PC-3 (cell line): ENCODE results near the gene WWC1.

ENCODE experiments used
- EZH2 ChIP-seq: fragments of 300-600 bp; sonication (generic); IDR thresholded peaks from one replicate; pipeline ENCODE4 v1.6.1; 2017; ENCODE audit warnings: antibody characterized with exemption, mild to moderate bottlenecking, low read length; ENCODE audit not compliant: unreplicated experiment
- EZH2phosphoT487 ChIP-seq: fragments of 300-600 bp; sonication (generic); IDR thresholded peaks from 2 replicates; pipeline ENCODE4 v1.6.1; 2018; ENCODE audit warnings: mild to moderate bottlenecking, antibody characterized with exemption, low read length, borderline replicate concordance
- TF ChIP-seq, protein P1 (sequence below): fragments of 300-600 bp; sonication (generic); conservative IDR thresholded peaks from 2 replicates; pipeline ENCODE4 v1.5.1; 2017; ENCODE audit warnings: antibody characterized with exemption, low read depth, mild to moderate bottlenecking, low read length

DNA sequence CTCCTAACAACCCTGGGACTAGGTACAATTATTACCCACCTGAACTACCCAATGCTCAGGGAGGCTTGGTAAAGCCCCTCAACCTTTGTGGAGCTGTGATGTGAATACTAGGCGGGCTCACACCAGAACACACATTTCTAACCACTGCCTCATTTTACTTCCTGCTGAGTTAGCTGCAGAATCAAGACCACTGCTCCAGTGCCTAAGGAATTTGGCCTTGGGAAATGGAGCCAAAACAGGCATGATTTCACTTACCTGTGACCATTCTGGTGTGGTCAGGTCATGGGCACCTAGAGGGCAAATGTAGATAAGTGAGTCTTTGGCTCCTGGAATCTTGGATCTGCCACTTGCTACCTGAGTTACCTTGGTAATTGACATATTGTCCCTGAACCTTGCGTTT is 5.2 kb downstream of the WWC1 start:
- TF ChIP-seq, protein P1, sequence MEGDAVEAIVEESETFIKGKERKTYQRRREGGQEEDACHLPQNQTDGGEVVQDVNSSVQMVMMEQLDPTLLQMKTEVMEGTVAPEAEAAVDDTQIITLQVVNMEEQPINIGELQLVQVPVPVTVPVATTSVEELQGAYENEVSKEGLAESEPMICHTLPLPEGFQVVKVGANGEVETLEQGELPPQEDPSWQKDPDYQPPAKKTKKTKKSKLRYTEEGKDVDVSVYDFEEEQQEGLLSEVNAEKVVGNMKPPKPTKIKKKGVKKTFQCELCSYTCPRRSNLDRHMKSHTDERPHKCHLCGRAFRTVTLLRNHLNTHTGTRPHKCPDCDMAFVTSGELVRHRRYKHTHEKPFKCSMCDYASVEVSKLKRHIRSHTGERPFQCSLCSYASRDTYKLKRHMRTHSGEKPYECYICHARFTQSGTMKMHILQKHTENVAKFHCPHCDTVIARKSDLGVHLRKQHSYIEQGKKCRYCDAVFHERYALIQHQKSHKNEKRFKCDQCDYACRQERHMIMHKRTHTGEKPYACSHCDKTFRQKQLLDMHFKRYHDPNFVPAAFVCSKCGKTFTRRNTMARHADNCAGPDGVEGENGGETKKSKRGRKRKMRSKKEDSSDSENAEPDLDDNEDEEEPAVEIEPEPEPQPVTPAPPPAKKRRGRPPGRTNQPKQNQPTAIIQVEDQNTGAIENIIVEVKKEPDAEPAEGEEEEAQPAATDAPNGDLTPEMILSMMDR = no peak
- TF ChIP-seq EZH2phosphoT487 (no peak), EZH2 (no peak)
